ENCODE results near the gene DHX38.
A peak's percentile ranks its signal among the peaks of the same experiment; 100 is the strongest.

Gene DHX38

GRCh38 chr16:72122916-72123315 lies 29.3 kb downstream of the DHX38 start:
- no peak overlapping the region for H3K4me3 ChIP-seq (ENCODE audit: control insufficient read depth, low read depth, low read length)
- DNase-seq (ENCODE audit: low read depth), result no peak
- no peak for TF ChIP-seq CTCF (conservative IDR thresholded peaks at IDR 0.05; ENCODE audit: control insufficient read depth, insufficient read depth, low read depth, low read length)

GRCh38 chr16:72123426-72123825 lies 29.8 kb downstream of the DHX38 start:
- DNase-seq (ENCODE audit: low read depth), result no peak
- TF ChIP-seq CTCF (conservative IDR thresholded peaks at IDR 0.05; ENCODE audit: control insufficient read depth, insufficient read depth, low read depth, low read length), result no peak
- H3K4me3 ChIP-seq (ENCODE audit: control insufficient read depth, low read depth, low read length), result no peak overlapping the region

- no peak overlapping the region for H3K4me3 ChIP-seq (ENCODE audit: control insufficient read depth, low read depth, low read length)
- no peak for DNase-seq (ENCODE audit: low read depth)
- TF ChIP-seq CTCF (conservative IDR thresholded peaks at IDR 0.05; ENCODE audit: control insufficient read depth, insufficient read depth, low read depth, low read length), result no peak
These were observed 30.5 kb downstream of the DHX38 start for GRCh38 chr16:72124148-72124547.

- peak; percentile 79 for DNase-seq (ENCODE audit: low read depth)
- peak; percentile 77 for TF ChIP-seq CTCF (conservative IDR thresholded peaks at IDR 0.05; ENCODE audit: control insufficient read depth, insufficient read depth, low read depth, low read length)
- H3K4me3 ChIP-seq (ENCODE audit: control insufficient read depth, low read depth, low read length), result no peak overlapping the region
These were observed 31.4 kb downstream of the DHX38 start for GRCh38 chr16:72124761-72125634.

- H3K4me3 ChIP-seq (ENCODE audit: control insufficient read depth, low read depth, low read length), result no peak overlapping the region
- TF ChIP-seq CTCF (conservative IDR thresholded peaks at IDR 0.05; ENCODE audit: control insufficient read depth, insufficient read depth, low read depth, low read length), result no peak
- no peak for DNase-seq (ENCODE audit: low read depth)
These were observed 32.2 kb downstream of the DHX38 start for GRCh38 chr16:72125635-72126428.

- no peak for DNase-seq (ENCODE audit: low read depth)
- no peak for TF ChIP-seq CTCF (conservative IDR thresholded peaks at IDR 0.05; ENCODE audit: control insufficient read depth, insufficient read depth, low read depth, low read length)
- H3K4me3 ChIP-seq (ENCODE audit: control insufficient read depth, low read depth, low read length), result no peak overlapping the region
These were observed 32.8 kb downstream of the DHX38 start for GRCh38 chr16:72126429-72126765.

Data from fibroblast of mammary gland (primary cell).